ENCODE results near the gene GTPBP1. TPM values are rescaled to one million over a fixed set of nuclear protein-coding genes. Genes with fewer than 3 reads are reported as not detected.

Gene GTPBP1
- total and polyA plus RNA-seq, 2 of the 13 experiments (the other 11 are each of a cell fraction or from before 2014, with no cell fraction given) = 22.3 to 27.0 TPM

- TF ChIP-seq ZBTB21 (CRISPR knock-in tag; IDR thresholded peaks at IDR 0.05) (peak; percentile 91), MYNN (CRISPR knock-in tag; IDR thresholded peaks at IDR 0.05; ENCODE audit: low read depth) (no peak), LRRFIP1 (CRISPR knock-in tag; conservative IDR thresholded peaks at IDR 0.05) (no peak), BATF2 (CRISPR knock-in tag; IDR thresholded peaks at IDR 0.05) (no peak), MIXL1 (CRISPR knock-in tag; IDR thresholded peaks at IDR 0.05) (peak; percentile 71; the same call in 1 of the 2 replicates), ZNF512B (CRISPR knock-in tag; IDR thresholded peaks at IDR 0.05; ENCODE audit: borderline replicate concordance) (no peak), ZNF552 (CRISPR knock-in tag; IDR thresholded peaks at IDR 0.05; ENCODE audit: borderline replicate concordance) (no peak), ZNF329 (CRISPR knock-in tag; IDR thresholded peaks at IDR 0.05; ENCODE audit: low read depth) (no peak), ZBTB2 (CRISPR knock-in tag; IDR thresholded peaks at IDR 0.05; ENCODE audit: low read depth) (no peak), NR2F1 (CRISPR knock-in tag; IDR thresholded peaks at IDR 0.05) (no peak), NR2C2 (CRISPR knock-in tag; IDR thresholded peaks at IDR 0.05; ENCODE audit: borderline replicate concordance) (no peak; the same call in 1 of the 2 replicates), RCOR2 (CRISPR knock-in tag; IDR thresholded peaks at IDR 0.05) (no peak), THAP11 (CRISPR knock-in tag; IDR thresholded peaks at IDR 0.05) (peak; percentile 6), RERE (CRISPR knock-in tag; IDR thresholded peaks at IDR 0.05; ENCODE audit: low read depth) (no peak), ZSCAN12 (CRISPR knock-in tag; IDR thresholded peaks at IDR 0.05) (no peak)
These were observed at the start of gene GTPBP1 (continued) for GRCh38 chr22:38705235-38706100.
